ENCODE results near the gene TESMIN. TPM values are rescaled to one million over a fixed set of nuclear protein-coding genes. Genes with fewer than 3 reads are reported as not detected.

The TESMIN gene
- total RNA-seq, 1 experiment from 2014 or later, result 9.7 TPM

DNA sequence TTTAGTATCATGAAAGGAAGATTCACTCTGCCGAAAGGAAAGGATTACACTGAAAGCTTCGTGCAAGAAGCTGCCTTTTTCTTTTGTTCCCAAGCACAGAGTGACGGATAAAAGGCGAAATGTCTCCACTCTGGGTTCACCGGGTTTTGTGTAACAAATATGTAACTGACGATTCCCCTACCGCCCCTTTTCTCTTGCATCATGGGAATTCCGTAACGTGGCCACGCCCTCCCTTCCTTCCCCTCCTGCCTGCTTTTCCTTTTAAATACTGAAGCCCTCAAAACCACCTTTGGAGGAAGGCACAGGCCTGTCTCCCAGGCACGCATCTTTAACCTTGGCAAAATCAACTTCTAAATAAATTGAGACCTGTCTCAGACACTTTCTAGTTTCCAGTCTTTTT, 16.4 kb upstream of the TESMIN start:
- DNase-seq (ENCODE audit: unreplicated experiment), result no peak
- POLR2A ChIA-PET, result interaction anchor here (0.7 kb wide), 1 partner anchor 72 kb away, joined by 5 read pairs; no protein-coding TSS in a partner anchor
- intact Hi-C loops (cut with micrococcal nuclease), result no loop called here
- no TSS peak for BruUV-seq (replicated peaks)
- TF ChIP-seq, protein P1, sequence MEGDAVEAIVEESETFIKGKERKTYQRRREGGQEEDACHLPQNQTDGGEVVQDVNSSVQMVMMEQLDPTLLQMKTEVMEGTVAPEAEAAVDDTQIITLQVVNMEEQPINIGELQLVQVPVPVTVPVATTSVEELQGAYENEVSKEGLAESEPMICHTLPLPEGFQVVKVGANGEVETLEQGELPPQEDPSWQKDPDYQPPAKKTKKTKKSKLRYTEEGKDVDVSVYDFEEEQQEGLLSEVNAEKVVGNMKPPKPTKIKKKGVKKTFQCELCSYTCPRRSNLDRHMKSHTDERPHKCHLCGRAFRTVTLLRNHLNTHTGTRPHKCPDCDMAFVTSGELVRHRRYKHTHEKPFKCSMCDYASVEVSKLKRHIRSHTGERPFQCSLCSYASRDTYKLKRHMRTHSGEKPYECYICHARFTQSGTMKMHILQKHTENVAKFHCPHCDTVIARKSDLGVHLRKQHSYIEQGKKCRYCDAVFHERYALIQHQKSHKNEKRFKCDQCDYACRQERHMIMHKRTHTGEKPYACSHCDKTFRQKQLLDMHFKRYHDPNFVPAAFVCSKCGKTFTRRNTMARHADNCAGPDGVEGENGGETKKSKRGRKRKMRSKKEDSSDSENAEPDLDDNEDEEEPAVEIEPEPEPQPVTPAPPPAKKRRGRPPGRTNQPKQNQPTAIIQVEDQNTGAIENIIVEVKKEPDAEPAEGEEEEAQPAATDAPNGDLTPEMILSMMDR (IDR thresholded peaks at IDR 0.05; ENCODE audit: unreplicated experiment), result no peak
- CTCF ChIA-PET, result no interaction called here
- H3K36me3 Mint-ChIP-seq (ENCODE audit: insufficient read depth, unreplicated experiment), result peaks cover 40% of the 10 kb centered on the region
- H3K4me1 Mint-ChIP-seq (ENCODE audit: insufficient read depth, unreplicated experiment), result peaks cover 6% of the 10 kb centered on the region
- no peaks in the 10 kb centered on the region for H3K27me3 Mint-ChIP-seq (ENCODE audit: insufficient read depth, unreplicated experiment)
- H3K27ac Mint-ChIP-seq (ENCODE audit: low read depth, unreplicated experiment), result no peak overlapping the region
- H3K9me3 Mint-ChIP-seq (ENCODE audit: unreplicated experiment), result no peaks in the 10 kb centered on the region
- H3K4me3 Mint-ChIP-seq (ENCODE audit: unreplicated experiment), result no peak overlapping the region

DNA sequence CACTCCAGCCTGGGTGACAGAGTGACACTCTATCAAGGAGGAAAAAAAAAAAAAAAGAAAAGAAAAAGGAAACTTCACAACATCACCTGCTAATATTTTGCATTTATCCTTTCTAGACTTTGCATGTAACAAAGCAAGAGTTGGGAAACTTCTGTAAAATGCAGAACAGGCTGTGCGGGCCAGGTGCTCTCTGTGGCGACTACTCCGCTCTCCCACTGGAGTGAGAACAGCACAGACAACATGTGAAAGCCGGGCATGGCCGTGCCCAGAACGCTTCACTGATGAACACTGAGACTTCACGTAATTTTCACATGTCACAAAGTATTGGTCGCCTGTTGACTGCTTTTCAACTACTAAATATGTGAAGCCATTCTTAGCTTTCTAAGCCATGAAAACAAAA, 15.5 kb upstream of the TESMIN start:
- CTCF ChIA-PET, result interaction anchor here (0.7 kb wide), 1 partner anchor 31 kb away, joined by 3 read pairs; no protein-coding TSS in a partner anchor
- POLR2A ChIA-PET, result interaction anchor here (0.7 kb wide), 1 partner anchor 73 kb away, joined by 5 read pairs; no protein-coding TSS in a partner anchor
- H3K27me3 Mint-ChIP-seq (ENCODE audit: insufficient read depth, unreplicated experiment), result no peaks in the 10 kb centered on the region
- H3K36me3 Mint-ChIP-seq (ENCODE audit: insufficient read depth, unreplicated experiment), result peaks cover 36% of the 10 kb centered on the region
- no TSS peak for BruUV-seq (replicated peaks)
- no peak for DNase-seq (ENCODE audit: unreplicated experiment)
- H3K4me3 Mint-ChIP-seq (ENCODE audit: unreplicated experiment), result no peak overlapping the region
- intact Hi-C loops (cut with micrococcal nuclease), result no loop called here
- no peak overlapping the region for H3K27ac Mint-ChIP-seq (ENCODE audit: low read depth, unreplicated experiment)
- H3K9me3 Mint-ChIP-seq (ENCODE audit: unreplicated experiment), result no peaks in the 10 kb centered on the region
- peaks cover 6% of the 10 kb centered on the region for H3K4me1 Mint-ChIP-seq (ENCODE audit: insufficient read depth, unreplicated experiment)
- TF ChIP-seq, protein P1 (IDR thresholded peaks at IDR 0.05; ENCODE audit: unreplicated experiment), result no peak

DNA sequence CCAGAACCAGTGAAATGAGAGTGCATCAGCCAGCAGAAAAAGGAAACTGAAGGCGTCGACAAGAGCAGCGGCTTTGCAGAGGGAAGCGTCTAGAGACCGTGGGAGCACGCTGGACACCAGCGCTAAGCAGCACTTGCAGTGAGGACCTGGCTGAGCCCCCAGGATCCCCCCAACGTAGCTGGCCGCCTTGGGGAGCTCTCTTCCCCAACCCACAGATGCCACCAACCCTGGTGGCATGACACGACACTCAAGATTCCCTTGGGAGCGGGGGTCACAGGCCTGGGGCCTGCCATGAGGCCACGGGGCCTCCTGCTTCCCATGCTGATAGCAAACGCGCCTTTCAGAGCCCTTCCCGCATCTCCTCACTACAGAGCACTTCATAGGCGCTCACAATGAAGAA, 13.4 kb upstream of the TESMIN start:
- CTCF ChIA-PET, result no interaction called here
- Mint-ChIP-seq H3K9me3 (ENCODE audit: unreplicated experiment) (no peaks in the 10 kb centered on the region), H3K27me3 (ENCODE audit: insufficient read depth, unreplicated experiment) (no peaks in the 10 kb centered on the region), H3K36me3 (ENCODE audit: insufficient read depth, unreplicated experiment) (peaks cover 37% of the 10 kb centered on the region), H3K27ac (ENCODE audit: low read depth, unreplicated experiment) (no peak overlapping the region), H3K4me3 (ENCODE audit: unreplicated experiment) (no peak overlapping the region), H3K4me1 (ENCODE audit: insufficient read depth, unreplicated experiment) (peaks cover 6% of the 10 kb centered on the region)
- DNase-seq (ENCODE audit: unreplicated experiment), result no peak
- TF ChIP-seq, protein P1 (IDR thresholded peaks at IDR 0.05; ENCODE audit: unreplicated experiment), result no peak
- BruUV-seq (replicated peaks), result no TSS peak
- intact Hi-C loops (cut with micrococcal nuclease), result no loop called here
- POLR2A ChIA-PET, result no interaction called here

DNA sequence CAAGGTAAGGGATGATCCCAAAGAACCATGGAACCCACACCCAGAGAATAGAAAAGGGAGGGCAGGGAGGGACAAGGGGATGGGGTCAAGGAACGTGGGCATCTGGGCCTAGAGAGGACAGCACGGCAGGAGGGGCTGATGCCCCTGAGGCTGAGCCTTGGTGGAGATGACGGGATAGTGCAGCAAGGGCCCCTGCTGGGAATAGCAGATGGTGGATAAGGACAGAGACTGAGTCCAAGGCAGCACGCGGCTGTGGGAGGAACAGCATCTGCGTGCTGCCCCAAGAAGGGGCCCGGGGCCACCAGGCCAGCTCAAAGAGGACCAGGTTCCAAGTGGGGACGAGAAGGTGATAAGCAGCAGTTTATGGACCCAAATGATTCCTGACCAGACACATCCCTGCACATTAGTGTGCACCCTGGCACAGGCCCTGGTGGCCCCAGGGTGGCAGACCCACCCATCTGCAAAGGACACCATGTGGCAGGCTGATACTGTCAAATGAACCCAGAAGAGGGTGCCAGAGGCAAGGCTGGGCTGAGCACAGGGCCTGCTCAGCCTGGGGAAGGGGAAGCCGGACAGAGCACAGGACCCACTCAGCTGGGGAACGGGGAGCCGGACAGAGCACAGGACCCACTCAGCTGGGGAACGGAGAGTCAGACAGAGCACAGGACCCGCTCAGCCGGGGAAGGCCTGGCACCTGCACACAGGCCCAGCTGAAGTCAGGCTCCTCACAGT, 12.8 kb upstream of the TESMIN start:
- ChIA-PET CTCF (no interaction called here), POLR2A (no interaction called here)
- intact Hi-C loops (cut with micrococcal nuclease), result no loop called here
- no peak for DNase-seq (ENCODE audit: unreplicated experiment)
- no peaks in the 10 kb centered on the region for H3K27me3 Mint-ChIP-seq (ENCODE audit: insufficient read depth, unreplicated experiment)
- peaks cover 6% of the 10 kb centered on the region for H3K4me1 Mint-ChIP-seq (ENCODE audit: insufficient read depth, unreplicated experiment)
- TF ChIP-seq, protein P1 (IDR thresholded peaks at IDR 0.05; ENCODE audit: unreplicated experiment), result no peak
- H3K27ac Mint-ChIP-seq (ENCODE audit: low read depth, unreplicated experiment), result no peak overlapping the region
- H3K36me3 Mint-ChIP-seq (ENCODE audit: insufficient read depth, unreplicated experiment), result peaks cover 37% of the 10 kb centered on the region
- no peak overlapping the region for H3K4me3 Mint-ChIP-seq (ENCODE audit: unreplicated experiment)
- no TSS peak for BruUV-seq (replicated peaks)
- H3K9me3 Mint-ChIP-seq (ENCODE audit: unreplicated experiment), result no peaks in the 10 kb centered on the region
